A673 (cell line): Measurements from ENCODE around the gene SYTL1.

Source experiments
- EZH2 ChIP-seq: fragments of 200-600 bp; sonication (generic); IDR thresholded peaks from 2 replicates; pipeline ENCODE4 v1.6.1; 2017; ENCODE audit warnings: borderline replicate concordance, low read depth, mild to moderate bottlenecking, mixed read lengths, antibody characterized with exemption, low read length; ENCODE audit not compliant: poor library complexity, severe bottlenecking
- TF ChIP-seq, protein P1 (sequence below): fragments of 300-800, 200-600 bp; sonication (generic); conservative IDR thresholded peaks from 2 replicates; pipeline ENCODE4 v1.5.1; 2017; ENCODE audit warnings: low read depth, mild to moderate bottlenecking, antibody characterized with exemption, low read length, moderate library complexity, mixed read lengths

DNA sequence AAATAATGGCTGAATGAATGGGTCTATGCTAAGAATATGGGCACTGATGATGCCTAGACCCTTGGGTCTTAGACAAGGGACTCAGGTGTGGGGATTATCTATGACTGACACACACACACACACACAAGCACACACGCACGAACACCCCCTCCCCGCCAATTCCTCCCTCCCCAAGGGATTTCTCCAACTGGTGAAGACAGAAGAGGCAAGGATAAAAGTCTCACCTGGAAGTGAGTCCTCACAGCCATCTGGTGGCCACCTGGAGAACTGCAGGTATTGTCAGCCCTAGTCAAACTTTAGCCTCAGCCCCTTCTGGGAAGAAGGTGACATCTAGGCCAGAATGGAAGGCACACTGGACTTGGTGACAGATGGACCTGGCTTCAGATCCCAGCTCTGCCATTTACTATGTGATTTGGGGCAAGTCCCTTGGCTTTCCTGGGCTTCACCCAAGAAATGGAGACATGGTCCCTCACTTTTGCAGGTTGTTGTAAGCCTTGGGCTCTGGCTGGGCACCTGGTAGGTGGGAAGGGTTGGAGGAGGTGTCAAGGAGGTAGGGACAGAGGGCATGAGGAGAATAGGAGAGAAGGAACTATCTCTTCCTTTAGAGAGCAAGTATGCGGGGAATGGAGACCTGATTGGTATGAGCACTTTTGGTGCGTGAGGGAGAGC lies 46.6 kb downstream of the SYTL1 start:
- TF ChIP-seq, protein P1, sequence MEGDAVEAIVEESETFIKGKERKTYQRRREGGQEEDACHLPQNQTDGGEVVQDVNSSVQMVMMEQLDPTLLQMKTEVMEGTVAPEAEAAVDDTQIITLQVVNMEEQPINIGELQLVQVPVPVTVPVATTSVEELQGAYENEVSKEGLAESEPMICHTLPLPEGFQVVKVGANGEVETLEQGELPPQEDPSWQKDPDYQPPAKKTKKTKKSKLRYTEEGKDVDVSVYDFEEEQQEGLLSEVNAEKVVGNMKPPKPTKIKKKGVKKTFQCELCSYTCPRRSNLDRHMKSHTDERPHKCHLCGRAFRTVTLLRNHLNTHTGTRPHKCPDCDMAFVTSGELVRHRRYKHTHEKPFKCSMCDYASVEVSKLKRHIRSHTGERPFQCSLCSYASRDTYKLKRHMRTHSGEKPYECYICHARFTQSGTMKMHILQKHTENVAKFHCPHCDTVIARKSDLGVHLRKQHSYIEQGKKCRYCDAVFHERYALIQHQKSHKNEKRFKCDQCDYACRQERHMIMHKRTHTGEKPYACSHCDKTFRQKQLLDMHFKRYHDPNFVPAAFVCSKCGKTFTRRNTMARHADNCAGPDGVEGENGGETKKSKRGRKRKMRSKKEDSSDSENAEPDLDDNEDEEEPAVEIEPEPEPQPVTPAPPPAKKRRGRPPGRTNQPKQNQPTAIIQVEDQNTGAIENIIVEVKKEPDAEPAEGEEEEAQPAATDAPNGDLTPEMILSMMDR = peak; percentile 89
- TF ChIP-seq EZH2 = no peak
